HG03064 (cell line): ENCODE measurements around the gene DOK6.

Source experiments
- ATAC-seq: cut with Tn5 transposase; IDR thresholded peaks from one replicate; pipeline ENCODE4 v1.9.1; 2021; ENCODE audit warnings: low read depth; ENCODE audit not compliant: unreplicated experiment

DOK6 gene

GRCh38 chr18:69725855-69726508 lies 325.3 kb downstream of the DOK6 start:
- no peak for ATAC-seq

- no peak for ATAC-seq
These were observed 327.4 kb downstream of the DOK6 start for GRCh38 chr18:69727912-69728572.

GRCh38 chr18:69730664-69731063 lies 330.0 kb downstream of the DOK6 start:
- ATAC-seq, result no peak

GRCh38 chr18:69734536-69734935 lies 333.8 kb downstream of the DOK6 start:
- ATAC-seq, result no peak

GRCh38 chr18:69736730-69737129 lies 336.0 kb downstream of the DOK6 start:
- ATAC-seq, result no peak

GRCh38 chr18:69737851-69738250 lies 337.2 kb downstream of the DOK6 start:
- no peak for ATAC-seq

GRCh38 chr18:69747388-69747787 lies 346.7 kb downstream of the DOK6 start:
- no peak for ATAC-seq

GRCh38 chr18:69752737-69753380 lies 352.2 kb downstream of the DOK6 start:
- no peak for ATAC-seq

GRCh38 chr18:69754108-69754507 lies 353.4 kb downstream of the DOK6 start:
- no peak for ATAC-seq

- no peak for ATAC-seq
These were observed 354.4 kb downstream of the DOK6 start for GRCh38 chr18:69755041-69755440.

GRCh38 chr18:69755856-69756496 lies 355.3 kb downstream of the DOK6 start:
- no peak for ATAC-seq

GRCh38 chr18:69757733-69758132 lies 357.0 kb downstream of the DOK6 start:
- ATAC-seq, result no peak

GRCh38 chr18:69758458-69758857 lies 357.8 kb downstream of the DOK6 start:
- no peak for ATAC-seq

GRCh38 chr18:69759046-69759445 lies 358.4 kb downstream of the DOK6 start:
- ATAC-seq, result no peak

- no peak for ATAC-seq
These were observed 362.3 kb downstream of the DOK6 start for GRCh38 chr18:69763002-69763401.

GRCh38 chr18:69763821-69764220 lies 363.1 kb downstream of the DOK6 start:
- ATAC-seq, result no peak

- ATAC-seq, result no peak
These were observed 369.6 kb downstream of the DOK6 start for GRCh38 chr18:69770238-69770637.

GRCh38 chr18:69774831-69775230 lies 374.1 kb downstream of the DOK6 start:
- ATAC-seq, result no peak

- ATAC-seq, result no peak
These were observed 376.6 kb downstream of the DOK6 start for GRCh38 chr18:69777248-69777647.

- no peak for ATAC-seq
These were observed 378.0 kb downstream of the DOK6 start for GRCh38 chr18:69778680-69779079.

- ATAC-seq, result no peak
These were observed 380.2 kb downstream of the DOK6 start for GRCh38 chr18:69780851-69781250.
